Mesodermal cell (in vitro differentiated cells): ENCODE measurements around the gene MLYCD.

Experiments used
- H3K27ac ChIP-seq: 2 replicates; pipeline ENCODE4 v1.7.0; 2013; ENCODE audit warnings: mild to moderate bottlenecking, low read depth, low read length, moderate library complexity; ENCODE audit not compliant: severe bottlenecking
- H3K36me3 ChIP-seq: 2 replicates; pipeline ENCODE4 v1.7.1; 2013; ENCODE audit warnings: mild to moderate bottlenecking, low read length, moderate library complexity; ENCODE audit not compliant: control insufficient read depth, insufficient read depth
- H3K4me1 ChIP-seq: one replicate; pipeline ENCODE4 v1.7.1; 2013; ENCODE audit warnings: mild to moderate bottlenecking, low read length; ENCODE audit not compliant: insufficient read depth, control insufficient read depth, poor library complexity, severe bottlenecking
- H3K4me3 ChIP-seq: 2 replicates; pipeline ENCODE4 v1.7.0; 2013; ENCODE audit warnings: low read length, control low read depth, mild to moderate bottlenecking; ENCODE audit not compliant: insufficient read depth, poor library complexity, severe bottlenecking; ENCODE audit errors: extremely low read depth
- H3K9me3 ChIP-seq: 2 replicates; pipeline ENCODE4 v1.7.1; 2013; ENCODE audit warnings: mild to moderate bottlenecking, low read length, moderate library complexity; ENCODE audit not compliant: control insufficient read depth
- WGBS, 2 experiments: methylation state at CpG; one replicate each; pipeline ENCODE4 v1.1.5; 2013; ENCODE audit warnings: missing lambda C conversion rate in 2 of 2; ENCODE audit not compliant: insufficient coverage in 2 of 2; 5-methylcytosine and 5-hydroxymethylcytosine counted together

Gene MLYCD

DNA sequence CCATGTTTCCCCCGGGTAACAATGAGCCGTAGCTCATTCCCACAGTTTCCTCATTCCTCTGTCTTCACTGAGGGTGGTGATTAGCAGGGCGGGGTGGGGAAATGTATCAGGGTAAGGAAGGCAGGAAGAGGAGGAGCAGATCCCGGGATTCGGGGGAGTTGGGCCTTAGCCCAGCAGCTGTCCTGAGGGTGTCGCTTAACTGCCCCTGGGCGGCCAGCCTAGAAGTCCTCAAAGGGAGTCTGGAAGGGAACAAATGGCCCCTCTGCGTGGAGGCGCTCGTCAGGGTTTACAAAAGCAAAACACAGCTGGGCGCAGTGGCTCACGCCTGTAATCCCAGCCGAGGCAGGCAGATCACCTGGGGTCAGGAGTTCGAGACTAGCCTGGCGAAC is 14.3 kb downstream of the MLYCD start:
- Histone ChIP-seq H3K27ac (no peak overlapping the region), H3K4me1 (no peaks in the 10 kb centered on the region), H3K36me3 (peaks cover 37% of the 10 kb centered on the region), H3K4me3 (no peak overlapping the region), H3K9me3 (no peaks in the 10 kb centered on the region)
- 89% methylated on average over 11 to 14 of the region's 15 CpGs for WGBS, 2 experiments

DNA sequence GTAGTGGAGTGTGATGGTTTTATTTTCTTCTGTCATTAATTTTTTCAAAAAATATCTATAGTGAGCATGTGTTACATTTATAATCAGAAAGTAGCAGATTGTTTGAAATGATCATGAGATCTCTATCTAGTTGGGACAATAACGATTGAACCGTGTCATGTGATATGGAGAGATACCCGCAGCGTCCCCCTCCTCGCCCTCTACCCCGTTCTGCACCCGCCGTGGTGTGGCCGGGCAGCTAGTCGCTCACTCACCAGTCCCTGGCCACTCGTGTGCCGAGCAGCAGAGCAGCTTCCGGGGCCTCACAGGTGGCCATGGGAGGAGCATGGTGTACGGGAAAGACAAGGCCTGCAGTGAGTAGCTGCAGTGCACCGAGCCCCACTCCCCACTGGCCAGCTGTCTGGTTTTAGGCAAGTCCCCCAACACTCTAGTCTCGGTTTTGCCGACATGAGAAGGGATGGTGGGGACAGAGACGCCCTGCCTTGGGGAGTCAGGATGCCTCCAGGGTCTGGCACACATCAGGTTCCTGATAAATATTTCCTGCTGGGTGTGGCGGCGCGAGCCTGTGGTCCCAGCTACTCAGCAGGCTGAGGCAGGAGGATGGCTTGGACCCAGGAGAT is 15.3 kb downstream of the MLYCD start:
- H3K36me3 ChIP-seq: peaks cover 41% of the 10 kb centered on the region
- no peaks in the 10 kb centered on the region for H3K9me3 ChIP-seq
- 95 to 96% methylated on average over 18 to 21 of the region's 21 CpGs for WGBS, 2 experiments
- no peaks in the 10 kb centered on the region for H3K4me1 ChIP-seq
- no peak overlapping the region for H3K4me3 ChIP-seq
- no peak overlapping the region for H3K27ac ChIP-seq

DNA sequence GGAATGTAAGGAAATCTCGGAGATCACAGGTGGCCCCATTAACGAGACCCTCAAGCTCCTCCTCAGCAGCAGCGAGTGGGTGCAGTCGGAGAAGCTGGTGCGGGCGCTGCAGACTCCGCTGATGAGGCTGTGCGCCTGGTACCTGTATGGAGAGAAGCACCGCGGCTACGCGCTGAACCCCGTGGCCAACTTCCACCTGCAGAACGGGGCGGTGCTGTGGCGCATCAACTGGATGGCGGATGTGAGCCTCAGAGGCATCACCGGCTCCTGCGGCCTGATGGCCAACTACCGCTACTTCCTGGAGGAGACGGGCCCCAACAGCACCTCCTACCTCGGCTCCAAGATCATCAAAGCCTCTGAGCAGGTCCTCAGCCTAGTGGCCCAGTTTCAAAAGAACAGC is 16.2 kb downstream of the MLYCD start:
- Histone ChIP-seq H3K27ac (no peak overlapping the region), H3K36me3 (peaks cover 42% of the 10 kb centered on the region), H3K4me1 (no peaks in the 10 kb centered on the region), H3K4me3 (no peak overlapping the region), H3K9me3 (no peaks in the 10 kb centered on the region)
- 96 to 97% methylated on average over 22 of the region's 22 CpGs for WGBS, 2 experiments

DNA sequence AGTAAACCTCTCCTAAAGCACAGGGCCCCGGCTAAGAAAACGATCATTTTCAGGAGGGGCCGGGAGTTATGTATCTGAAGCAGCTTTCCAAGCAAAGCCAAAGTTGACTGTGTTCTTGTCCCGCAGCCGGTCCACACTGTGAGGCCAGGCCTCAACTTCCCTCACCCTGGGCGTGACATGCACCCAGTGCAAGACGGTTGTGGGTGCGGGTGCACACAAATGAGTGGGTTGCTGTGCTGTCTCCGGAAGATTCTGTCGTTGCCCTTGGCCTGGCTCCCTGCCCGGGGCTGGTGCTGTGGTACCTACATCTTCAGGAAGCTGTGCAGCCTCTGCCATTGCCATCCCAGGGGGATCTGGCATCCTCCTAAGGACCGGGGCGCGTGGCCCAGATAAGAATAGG is 16.6 kb downstream of the MLYCD start:
- WGBS, 2 experiments: 97 to 98% methylated on average over 13 to 14 of the region's 14 CpGs
- no peak overlapping the region for H3K27ac ChIP-seq
- H3K4me3 ChIP-seq: no peak overlapping the region
- H3K36me3 ChIP-seq: peaks cover 42% of the 10 kb centered on the region
- H3K4me1 ChIP-seq: no peaks in the 10 kb centered on the region
- H3K9me3 ChIP-seq: no peaks in the 10 kb centered on the region

DNA sequence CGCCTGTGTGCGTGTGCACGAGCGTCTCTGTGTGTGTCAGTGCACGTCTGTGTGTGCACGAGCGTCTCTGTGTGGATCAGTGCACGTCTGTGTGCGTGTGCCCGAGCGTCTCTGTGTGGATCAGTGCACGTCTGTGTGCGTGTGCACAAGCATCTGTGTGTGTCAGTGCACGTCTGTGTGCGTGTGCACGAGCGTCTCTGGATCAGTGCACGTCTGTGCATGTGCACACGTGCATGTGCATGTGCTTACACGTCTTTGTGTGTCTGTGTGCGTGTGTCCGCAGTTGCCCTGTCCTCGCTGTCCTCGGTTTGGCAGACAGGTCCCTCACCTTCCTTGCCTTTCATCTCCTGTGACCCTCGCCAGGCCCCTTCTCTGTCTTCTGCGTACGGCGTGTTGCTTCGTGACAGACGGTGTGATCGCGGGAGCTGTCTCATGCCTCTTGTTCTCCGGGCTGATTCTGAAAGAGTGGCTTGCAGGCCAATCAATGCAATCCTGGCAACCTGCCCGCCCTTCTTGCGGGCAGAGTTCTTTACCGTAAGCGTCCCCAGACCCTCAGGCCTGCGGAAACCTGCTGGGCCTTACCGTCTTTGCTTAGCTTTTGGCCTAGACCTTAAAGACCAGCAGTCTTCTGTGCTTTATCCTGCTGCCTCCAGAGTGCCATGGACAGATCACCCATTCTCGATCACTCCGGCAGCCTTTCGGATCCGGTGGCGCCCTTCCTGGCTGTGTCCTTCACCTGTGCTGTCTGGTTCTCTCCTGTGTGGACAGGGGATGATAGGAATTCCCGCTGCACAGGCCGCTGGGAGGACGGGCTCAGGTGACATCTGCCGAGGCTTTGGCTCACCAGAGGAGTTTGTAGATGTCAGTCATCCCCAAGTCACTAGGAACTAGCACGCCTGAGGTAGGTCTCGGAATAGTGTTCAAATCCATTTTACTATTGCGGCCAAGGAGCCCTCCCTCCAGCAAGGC is 18.5 kb downstream of the MLYCD start:
- Histone ChIP-seq H3K9me3 (no peaks in the 10 kb centered on the region), H3K36me3 (peaks cover 36% of the 10 kb centered on the region), H3K4me3 (no peak overlapping the region), H3K27ac (no peak overlapping the region), H3K4me1 (no peaks in the 10 kb centered on the region)
- 93 to 97% methylated on average over 51 of the region's 51 CpGs for WGBS, 2 experiments

DNA sequence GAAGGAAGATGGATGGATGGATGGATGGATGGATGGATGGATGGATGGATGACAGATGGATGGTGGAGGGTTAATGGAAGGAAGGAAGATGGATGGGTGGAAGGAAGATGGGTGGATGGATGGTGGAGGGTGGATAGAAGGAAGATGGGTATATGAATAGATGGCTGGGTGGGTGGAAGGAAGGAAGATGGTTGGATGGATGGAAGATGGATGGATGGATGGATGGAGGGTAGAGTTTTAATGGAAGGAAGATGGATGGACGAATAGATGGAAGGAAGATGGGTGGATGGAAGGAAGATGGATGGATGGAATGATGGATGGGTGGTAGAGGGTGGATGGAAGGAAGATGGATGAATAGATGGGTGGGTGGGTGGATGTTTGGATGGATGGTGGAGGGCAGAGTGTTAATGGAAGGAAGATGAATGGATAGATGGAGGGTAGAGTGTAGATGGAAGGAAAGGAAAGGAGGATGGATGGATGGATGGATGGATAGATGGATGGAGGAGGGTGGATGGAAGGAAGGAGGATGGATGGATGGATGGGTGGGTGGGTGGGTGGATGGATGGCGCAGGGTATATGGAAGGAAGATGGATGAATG is 22.1 kb downstream of the MLYCD start:
- 96 to 100% methylated on average over 1 to 2 of the region's 2 CpGs for WGBS, 2 experiments
- H3K9me3 ChIP-seq: no peaks in the 10 kb centered on the region
- H3K4me3 ChIP-seq: no peak overlapping the region
- no peak overlapping the region for H3K27ac ChIP-seq
- no peaks in the 10 kb centered on the region for H3K4me1 ChIP-seq
- peaks cover 19% of the 10 kb centered on the region for H3K36me3 ChIP-seq

DNA sequence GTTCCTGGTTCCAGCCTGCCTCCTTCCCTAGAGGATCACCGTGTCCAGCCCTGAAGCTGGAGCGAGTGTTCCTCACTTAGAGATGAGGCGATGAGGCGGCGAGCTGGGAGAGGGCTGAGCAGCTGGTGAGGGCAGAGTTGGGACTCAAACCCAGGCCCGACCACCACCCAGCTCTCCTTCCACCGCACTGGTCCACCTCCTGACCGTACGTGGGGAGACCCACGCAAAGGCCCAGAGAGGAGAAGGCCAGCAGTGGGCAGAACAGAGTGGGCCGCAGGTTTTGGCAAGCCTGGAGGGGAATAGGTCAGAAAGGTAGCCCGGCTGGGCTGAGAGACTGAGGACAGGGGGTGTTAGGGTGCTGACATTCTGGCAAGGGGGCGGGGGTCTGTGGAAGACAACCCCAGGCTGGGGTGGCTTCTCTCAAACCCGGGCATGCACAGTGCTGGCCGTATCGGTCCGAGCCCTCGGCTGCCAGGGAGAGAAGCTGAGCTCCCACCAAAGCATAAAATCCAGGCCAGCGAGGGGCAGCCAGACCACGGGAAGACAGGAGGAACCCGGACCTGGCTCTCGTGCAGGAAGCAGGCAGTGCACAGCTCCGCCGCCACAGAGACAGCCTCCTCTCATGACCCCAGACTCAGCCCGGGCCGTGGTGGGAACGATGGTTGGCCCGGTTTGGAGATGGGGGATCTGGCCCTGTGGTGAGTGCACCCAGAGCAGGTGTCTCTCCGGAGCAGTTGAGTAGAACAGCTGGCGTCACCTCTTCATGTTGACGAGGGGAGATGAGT is 24.9 kb downstream of the MLYCD start:
- H3K4me1 ChIP-seq: peaks cover 7% of the 10 kb centered on the region
- WGBS, 2 experiments: 92 to 94% methylated on average over 25 to 26 of the region's 31 CpGs
- no peak overlapping the region for H3K4me3 ChIP-seq
- no peak overlapping the region for H3K27ac ChIP-seq
- peaks cover 8% of the 10 kb centered on the region for H3K36me3 ChIP-seq
- no peaks in the 10 kb centered on the region for H3K9me3 ChIP-seq

DNA sequence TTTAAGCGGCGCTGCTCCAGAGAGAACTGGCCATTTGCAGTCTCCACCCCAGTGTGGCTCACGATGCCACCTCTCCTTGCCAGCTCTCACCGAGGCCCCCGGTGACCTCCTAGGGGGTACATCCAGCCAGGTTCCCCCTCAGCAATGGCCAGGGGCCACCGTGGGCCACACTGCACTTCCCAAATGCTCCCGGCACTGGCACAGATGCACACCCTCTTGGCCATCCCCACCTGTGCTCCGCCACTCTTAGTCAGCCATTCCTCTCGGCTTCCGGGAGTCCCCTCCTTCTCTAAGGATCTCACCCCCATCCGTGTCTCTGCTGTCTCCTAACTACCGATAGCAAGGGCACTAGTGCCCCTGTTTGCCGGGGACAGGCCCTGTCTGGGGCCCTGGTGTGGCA is 25.8 kb downstream of the MLYCD start:
- H3K9me3 ChIP-seq: no peaks in the 10 kb centered on the region
- peaks cover 7% of the 10 kb centered on the region for H3K4me1 ChIP-seq
- no peaks in the 10 kb centered on the region for H3K36me3 ChIP-seq
- 91% methylated on average over 10 to 12 of the region's 13 CpGs for WGBS, 2 experiments
- no peak overlapping the region for H3K27ac ChIP-seq
- H3K4me3 ChIP-seq: no peak overlapping the region

DNA sequence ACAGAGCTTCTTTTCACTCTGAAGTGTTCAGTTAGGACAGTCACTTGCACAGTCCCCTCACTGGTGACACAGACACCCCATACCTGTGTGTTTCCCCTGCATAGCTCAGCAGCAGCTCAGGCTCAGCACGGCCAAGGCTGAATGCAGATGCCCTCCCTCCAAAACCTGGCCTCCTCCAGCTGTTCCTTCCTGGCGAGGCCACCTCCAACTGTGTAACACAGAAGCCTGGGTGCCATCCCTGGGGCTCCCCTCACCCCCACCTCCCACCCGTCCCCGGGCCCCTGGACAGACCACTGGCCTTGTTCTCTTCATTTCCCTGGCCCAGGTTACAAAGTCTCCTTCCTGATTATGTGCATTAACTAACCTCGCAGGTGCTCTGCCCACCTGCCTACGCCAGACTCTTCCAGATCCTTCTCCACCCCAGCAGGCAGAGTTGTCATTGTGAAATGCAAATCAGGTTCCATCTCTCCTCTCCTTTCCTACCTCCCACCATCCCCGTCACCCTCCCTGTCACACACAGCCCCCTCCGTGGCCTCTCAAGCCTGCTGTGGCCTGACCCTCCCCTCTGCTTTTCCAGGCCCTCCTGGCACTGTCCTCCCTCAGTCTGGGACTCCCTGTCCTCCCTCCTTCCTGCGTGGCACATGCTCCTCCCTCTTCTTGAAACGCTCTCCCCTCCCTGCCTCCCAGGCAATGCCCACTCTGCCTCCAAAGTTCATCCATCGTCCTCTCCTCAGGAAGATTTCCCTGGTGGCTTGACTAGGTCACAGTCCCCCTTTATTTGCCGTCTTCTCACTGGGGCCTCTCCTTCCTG is 26.4 kb downstream of the MLYCD start:
- no peaks in the 10 kb centered on the region for H3K9me3 ChIP-seq
- H3K27ac ChIP-seq: no peak overlapping the region
- no peaks in the 10 kb centered on the region for H3K36me3 ChIP-seq
- H3K4me1 ChIP-seq: peaks cover 7% of the 10 kb centered on the region
- H3K4me3 ChIP-seq: no peak overlapping the region
- WGBS, 2 experiments: 79 to 85% methylated on average over 12 of the region's 12 CpGs
